ENCODE data around the gene PNLDC1.

The PNLDC1 gene

GRCh38 chr6:159831373-159831679 lies 31.2 kb downstream of the PNLDC1 start:
- no peak for TF ChIP-seq CTCF (IDR thresholded peaks at IDR 0.05; ENCODE audit: insufficient read depth, missing control alignments)
- DNase-seq (ENCODE audit: insufficient read length, low spot score) (no peak), FAIRE-seq (no peak)

GRCh38 chr6:159832946-159833345 lies 32.9 kb downstream of the PNLDC1 start:
- DNase-seq (ENCODE audit: insufficient read length, low spot score) (no peak), FAIRE-seq (no peak)
- TF ChIP-seq CTCF (IDR thresholded peaks at IDR 0.05; ENCODE audit: insufficient read depth, missing control alignments) = no peak

GRCh38 chr6:159833556-159833955 lies 33.5 kb downstream of the PNLDC1 start:
- DNase-seq (ENCODE audit: insufficient read length, low spot score) (no peak), FAIRE-seq (no peak)
- TF ChIP-seq CTCF (IDR thresholded peaks at IDR 0.05; ENCODE audit: insufficient read depth, missing control alignments) = no peak

GRCh38 chr6:159833997-159834603 lies 34.0 kb downstream of the PNLDC1 start:
- FAIRE-seq = no peak
- no peak for TF ChIP-seq CTCF (IDR thresholded peaks at IDR 0.05; ENCODE audit: insufficient read depth, missing control alignments)
- no peak for DNase-seq (ENCODE audit: insufficient read length, low spot score)

- DNase-seq (ENCODE audit: insufficient read length, low spot score) (no peak), FAIRE-seq (no peak)
- TF ChIP-seq CTCF (IDR thresholded peaks at IDR 0.05; ENCODE audit: insufficient read depth, missing control alignments) = no peak
Measured at GRCh38 chr6:159836718-159837490, 36.8 kb downstream of the PNLDC1 start.

- FAIRE-seq = no peak
- no peak for TF ChIP-seq CTCF (IDR thresholded peaks at IDR 0.05; ENCODE audit: insufficient read depth, missing control alignments)
- DNase-seq (ENCODE audit: insufficient read length, low spot score) = no peak
Measured at GRCh38 chr6:159837511-159837910, 37.4 kb downstream of the PNLDC1 start.

- FAIRE-seq (no peak), DNase-seq (ENCODE audit: insufficient read length, low spot score) (no peak)
- no peak for TF ChIP-seq CTCF (IDR thresholded peaks at IDR 0.05; ENCODE audit: insufficient read depth, missing control alignments)
Measured at GRCh38 chr6:159838020-159838744, 38.1 kb downstream of the PNLDC1 start.

Measured in D721Med (cell line).